PC-9 (cell line): Measurements from ENCODE around the gene VPS11.

Experiments
- EZH2 ChIP-seq: fragments of 200-600 bp; sonication (generic); IDR thresholded peaks from 2 replicates; pipeline ENCODE4 v1.8.0; 2017; ENCODE audit warnings: antibody characterized with exemption, low read depth
- TF ChIP-seq, protein P1 (sequence below): fragments of 200-600 bp; sonication (generic); conservative IDR thresholded peaks from 2 replicates; pipeline ENCODE4 v1.6.1; 2017; ENCODE audit warnings: mixed run types, antibody characterized with exemption, mild to moderate bottlenecking, moderate library complexity

DNA sequence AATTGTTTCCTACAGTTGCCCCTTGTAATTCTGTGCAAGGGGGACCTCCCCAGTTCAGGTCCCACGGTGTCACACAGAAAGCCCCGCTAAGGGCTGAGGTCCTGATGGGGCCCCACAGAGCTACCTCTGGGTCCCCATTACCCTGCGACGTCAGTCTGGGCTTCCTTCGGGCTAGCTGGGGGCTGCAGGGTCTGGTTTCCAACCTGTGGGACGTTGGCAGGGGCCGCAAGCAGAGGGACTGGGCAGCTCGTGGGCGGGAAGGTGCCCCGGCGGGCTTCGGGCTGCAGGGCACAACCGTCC is 37.6 kb upstream of the VPS11 start:
- TF ChIP-seq, protein P1, sequence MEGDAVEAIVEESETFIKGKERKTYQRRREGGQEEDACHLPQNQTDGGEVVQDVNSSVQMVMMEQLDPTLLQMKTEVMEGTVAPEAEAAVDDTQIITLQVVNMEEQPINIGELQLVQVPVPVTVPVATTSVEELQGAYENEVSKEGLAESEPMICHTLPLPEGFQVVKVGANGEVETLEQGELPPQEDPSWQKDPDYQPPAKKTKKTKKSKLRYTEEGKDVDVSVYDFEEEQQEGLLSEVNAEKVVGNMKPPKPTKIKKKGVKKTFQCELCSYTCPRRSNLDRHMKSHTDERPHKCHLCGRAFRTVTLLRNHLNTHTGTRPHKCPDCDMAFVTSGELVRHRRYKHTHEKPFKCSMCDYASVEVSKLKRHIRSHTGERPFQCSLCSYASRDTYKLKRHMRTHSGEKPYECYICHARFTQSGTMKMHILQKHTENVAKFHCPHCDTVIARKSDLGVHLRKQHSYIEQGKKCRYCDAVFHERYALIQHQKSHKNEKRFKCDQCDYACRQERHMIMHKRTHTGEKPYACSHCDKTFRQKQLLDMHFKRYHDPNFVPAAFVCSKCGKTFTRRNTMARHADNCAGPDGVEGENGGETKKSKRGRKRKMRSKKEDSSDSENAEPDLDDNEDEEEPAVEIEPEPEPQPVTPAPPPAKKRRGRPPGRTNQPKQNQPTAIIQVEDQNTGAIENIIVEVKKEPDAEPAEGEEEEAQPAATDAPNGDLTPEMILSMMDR, result no peak
- no peak for TF ChIP-seq EZH2
